ENCODE data around the gene DNHD1.

DNA sequence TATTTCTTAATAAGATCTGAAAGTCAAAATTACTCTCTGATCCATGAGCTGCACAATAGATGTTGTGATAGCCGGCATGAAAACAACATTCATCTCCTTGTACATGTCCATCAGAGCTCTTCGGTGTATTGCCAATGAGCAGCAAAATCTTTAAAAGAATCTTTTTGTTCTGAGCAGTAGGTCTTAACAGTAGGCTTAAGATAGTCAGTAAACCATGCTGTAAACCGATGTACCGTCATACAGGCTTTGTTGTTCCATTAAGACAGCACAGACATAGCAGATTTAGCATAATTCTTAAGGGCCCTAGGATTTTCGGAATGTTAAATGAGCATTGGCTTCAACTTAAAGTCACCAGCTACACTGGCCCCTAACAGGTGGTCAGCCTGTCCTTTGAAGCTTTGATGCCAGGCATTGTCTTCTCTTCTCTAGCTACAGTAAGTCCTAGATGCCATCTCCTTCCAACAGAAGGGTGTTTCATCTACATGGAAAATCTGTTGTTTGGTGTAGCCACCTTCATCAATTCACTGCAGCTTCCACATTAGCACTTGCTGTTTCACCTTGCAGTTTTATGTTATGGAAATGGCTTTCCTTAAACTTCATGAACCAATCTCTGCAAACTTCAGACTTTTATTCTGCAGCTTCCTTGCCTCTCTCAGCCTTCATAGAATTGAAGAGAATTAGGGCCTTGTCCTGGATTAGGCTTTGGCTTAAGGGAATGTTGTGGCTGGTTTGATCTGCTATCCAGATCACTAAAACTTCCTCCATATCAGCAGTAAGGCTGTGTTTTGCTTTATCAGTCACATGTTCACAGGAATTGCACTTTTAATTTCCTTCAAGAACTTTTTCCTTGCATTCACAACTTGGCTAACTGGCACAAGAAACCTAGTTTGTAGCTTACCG lies 78.0 kb downstream of the DNHD1 start:
- no peak for TF ChIP-seq SUZ12 (IDR thresholded peaks at IDR 0.05)
- no peak for TF ChIP-seq FOXM1 (IDR thresholded peaks at IDR 0.05; ENCODE audit: borderline replicate concordance)
- no peak for TF ChIP-seq TARDBP (IDR thresholded peaks at IDR 0.05)
- no peak for TF ChIP-seq CTBP1 (IDR thresholded peaks at IDR 0.05; ENCODE audit: borderline replicate concordance)

Measured in HEK293T (cell line).